HG02759 (cell line): ENCODE measurements around the gene LBX1.

Experiments used
- ATAC-seq: cut with Tn5 transposase; IDR thresholded peaks from one replicate; pipeline ENCODE4 v1.9.1; 2021; ENCODE audit warnings: mild to moderate bottlenecking, moderate library complexity; ENCODE audit not compliant: unreplicated experiment

LBX1 gene, protein sequence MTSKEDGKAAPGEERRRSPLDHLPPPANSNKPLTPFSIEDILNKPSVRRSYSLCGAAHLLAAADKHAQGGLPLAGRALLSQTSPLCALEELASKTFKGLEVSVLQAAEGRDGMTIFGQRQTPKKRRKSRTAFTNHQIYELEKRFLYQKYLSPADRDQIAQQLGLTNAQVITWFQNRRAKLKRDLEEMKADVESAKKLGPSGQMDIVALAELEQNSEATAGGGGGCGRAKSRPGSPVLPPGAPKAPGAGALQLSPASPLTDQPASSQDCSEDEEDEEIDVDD

DNA sequence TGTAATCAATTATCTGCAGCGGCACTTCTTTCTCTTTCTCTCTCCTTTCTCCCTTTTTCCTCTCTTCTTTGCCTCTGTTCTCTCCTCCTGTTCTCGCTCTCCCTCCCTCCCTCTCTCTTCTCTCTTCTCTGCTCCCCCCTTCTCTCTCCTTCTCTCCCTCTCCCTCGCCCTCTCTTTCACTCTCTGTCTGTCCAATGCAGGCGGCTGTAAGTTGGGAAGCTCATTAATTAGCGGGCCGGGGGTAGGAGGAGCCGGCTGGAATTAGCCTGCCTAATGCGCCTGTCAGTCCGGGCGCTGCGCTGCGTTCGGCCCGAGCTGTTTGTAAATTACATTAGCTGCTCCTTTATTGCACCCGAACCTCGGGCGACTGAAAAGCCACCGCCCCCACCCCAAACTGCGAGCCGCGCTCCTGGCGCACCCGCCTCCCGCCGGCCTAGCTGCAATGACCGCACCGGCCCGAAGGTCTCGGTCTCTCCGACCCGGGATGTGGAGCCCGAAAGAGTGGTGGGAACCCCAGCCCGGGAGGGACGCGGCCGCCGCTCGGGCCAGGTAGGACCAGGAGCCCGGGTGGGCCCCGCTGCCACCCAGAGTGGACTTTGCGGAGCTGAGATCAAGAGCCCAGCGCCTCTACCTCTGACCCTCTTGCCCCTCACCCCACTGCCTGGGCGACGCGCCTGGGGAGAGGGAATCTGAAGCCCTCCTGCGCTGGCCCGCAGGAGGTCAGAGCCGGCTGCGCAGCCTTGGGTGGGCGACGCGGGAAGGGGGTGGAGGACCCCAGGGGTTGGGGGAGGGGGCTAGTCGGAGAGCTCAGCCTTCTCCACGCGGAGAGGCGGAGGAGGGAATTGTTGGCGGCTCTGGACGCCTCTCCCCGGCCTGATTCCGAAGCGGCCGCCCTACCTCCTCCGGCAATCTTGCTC, at the start of gene LBX1:
Gene LBX1, minus strand, starts transcription at position 198 of the 917 bp plus-strand sequence. CDS start 648 bp downstream, outside the sequence.
- ATAC-seq: no peak

DNA sequence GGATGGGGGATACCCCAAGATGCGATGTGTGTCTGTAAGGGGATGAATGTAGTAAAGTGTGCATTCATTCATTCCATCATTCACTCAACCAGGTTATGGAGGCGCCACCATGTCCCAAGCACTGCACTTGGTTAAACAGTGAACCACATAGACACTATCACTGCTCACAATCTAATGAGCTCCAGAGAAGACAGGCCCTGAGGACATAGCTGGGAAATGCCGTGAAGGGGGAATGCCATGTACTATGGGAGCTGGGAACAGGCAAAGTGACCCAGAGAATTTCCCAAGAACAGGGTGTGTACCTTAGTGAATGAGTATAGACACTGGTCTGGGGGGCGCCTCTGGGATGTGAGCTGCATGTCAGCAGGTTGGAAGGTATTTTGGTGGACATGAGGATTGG, 44.5 kb upstream of the LBX1 start:
- ATAC-seq: no peak

DNA sequence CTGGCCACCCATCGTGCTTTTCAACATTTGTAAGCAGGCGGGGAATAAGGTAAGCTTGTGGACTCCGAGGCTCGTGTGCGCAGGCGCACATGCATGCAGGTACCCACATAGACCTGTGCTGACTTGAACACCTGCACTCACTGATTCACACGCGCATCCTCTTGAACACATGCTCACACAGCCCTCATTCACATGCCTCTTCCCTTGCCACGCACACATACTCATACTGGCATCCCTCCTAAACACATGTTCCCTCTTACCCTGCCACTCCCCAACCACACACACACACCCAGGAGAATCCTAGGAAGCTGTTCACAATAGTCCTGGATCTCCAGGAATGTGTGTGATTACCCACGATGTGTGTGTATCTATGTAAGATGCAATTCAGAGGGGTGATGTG, 44.1 kb upstream of the LBX1 start:
- no peak for ATAC-seq

DNA sequence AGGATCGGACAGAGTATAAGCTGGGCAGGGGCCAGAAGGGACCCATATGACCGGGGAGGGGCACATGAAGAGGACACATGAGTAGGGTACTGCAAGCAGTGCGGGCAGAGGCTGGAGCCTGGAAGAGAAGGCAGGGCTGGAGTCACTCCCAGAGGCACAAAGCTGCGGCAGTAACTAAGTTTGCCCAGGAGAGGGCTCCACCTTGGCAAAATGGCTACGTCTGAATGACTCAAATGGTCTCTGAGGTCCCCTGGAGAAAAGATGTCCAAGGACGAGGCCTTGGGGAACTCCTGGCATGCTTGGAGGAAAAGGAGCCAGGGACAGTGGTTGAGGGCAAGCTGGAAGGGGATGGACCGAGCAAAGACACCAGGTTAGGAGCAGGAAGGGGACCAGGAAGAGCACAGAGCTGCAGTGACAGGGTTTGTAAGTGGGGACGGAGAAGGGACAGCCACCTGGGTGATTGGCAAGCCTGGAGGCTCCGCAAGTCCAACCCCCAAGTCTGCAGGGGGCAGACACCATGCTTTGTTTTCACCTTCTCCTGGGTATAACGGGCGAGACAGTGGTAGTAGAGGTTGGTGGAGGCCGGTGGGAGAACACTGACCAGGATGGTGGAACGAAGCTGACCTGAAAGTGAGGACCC, 43.1 kb upstream of the LBX1 start:
- no peak for ATAC-seq

DNA sequence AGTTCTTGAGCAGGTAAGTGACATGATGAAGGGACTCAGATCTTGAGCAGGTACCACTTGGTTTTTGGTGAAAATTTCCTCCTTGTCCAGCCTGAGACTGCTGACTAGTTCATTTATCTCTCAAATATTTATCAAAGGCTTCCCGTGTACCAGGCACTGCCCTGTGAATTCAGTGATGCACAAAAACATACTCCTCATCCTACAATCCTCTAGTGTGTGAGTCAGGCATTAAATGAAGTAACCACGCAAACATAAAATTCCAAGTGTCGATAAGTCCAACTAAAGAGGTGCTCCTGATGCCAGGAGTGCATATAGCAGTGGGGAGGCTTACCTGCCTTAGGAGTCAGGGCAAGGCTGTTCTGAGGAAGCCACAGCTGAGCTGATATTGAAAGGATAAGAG, 41.5 kb upstream of the LBX1 start:
- ATAC-seq: no peak

DNA sequence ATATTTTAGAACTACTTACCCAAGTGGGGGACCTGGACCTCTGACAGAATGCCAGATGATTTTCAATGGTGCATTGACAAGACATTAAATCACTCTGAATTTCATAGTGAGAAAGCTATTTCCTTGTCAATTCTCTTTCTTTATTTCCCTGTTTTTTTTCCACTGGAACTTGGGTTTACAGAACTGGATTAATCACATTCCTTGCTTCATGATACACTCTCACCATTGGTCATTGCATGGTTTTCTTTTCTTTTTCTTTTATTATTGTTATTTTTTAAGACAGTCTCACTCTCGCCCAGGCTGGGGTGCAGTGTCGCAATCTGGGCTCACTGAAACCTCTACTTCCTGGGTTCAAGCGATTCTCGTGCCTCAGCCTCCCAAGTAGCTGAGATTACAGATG, 38.5 kb upstream of the LBX1 start:
- ATAC-seq: no peak

DNA sequence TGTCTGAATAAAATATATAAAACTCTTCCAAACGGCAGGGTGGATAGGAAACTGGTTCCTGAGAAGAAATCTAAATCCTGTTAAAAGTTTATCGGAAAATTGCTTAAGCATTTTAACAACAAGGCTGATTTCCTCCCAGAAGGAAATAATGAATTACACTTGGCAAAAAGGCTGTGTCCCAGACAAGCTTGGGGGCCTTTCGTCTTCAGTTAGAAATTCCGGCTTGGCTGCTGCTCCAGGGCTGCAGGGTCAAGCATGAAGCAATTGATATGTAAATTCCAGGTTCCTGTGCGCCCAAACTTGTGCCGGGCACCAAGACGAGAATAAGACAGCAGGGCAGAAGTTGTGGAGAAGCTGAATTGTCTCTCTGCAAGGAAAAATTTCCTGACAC, 38.0 kb upstream of the LBX1 start:
- ATAC-seq: no peak

DNA sequence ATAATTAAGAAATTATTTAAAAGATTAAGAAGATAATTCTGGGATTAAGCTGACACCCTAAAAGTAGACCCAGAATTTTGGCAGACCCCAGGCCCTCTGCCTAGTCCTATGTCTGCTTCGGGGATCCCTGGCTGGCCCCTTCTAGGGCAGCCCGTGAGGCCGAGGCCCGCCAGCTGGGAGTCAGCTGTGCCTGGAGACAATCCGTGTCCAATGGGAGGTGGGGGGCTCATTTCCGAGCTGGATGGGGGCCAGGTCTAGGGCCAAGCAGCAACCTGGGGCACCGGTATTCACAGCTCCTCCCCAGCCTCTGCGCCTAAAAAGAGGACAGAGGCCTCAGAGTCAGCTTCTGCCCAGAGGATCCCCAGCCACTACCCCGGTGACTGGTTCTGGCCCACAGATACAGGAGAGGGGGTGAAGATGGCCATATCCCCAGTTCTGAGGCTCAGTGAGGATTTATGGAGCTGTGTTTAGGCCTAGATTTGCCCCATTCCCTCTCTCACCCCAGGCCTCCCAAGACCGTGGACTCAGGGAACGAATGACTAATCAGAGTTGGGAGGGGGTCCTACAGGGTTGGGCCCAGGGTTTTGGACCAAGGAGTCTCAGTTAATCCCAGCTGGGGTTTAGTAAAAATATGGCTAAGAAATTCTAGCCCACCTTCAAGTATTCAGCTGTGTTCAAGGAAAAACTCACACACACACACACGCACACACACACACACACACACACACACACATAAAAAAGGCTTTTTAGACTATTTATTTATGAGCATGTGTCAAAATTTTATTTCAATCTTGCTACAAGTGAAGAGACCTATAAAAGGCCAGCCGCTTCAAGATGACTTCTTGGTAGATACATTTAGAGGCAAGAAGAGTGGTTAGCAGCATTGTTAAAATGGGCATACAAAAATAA, 37.4 kb upstream of the LBX1 start:
- no peak for ATAC-seq

DNA sequence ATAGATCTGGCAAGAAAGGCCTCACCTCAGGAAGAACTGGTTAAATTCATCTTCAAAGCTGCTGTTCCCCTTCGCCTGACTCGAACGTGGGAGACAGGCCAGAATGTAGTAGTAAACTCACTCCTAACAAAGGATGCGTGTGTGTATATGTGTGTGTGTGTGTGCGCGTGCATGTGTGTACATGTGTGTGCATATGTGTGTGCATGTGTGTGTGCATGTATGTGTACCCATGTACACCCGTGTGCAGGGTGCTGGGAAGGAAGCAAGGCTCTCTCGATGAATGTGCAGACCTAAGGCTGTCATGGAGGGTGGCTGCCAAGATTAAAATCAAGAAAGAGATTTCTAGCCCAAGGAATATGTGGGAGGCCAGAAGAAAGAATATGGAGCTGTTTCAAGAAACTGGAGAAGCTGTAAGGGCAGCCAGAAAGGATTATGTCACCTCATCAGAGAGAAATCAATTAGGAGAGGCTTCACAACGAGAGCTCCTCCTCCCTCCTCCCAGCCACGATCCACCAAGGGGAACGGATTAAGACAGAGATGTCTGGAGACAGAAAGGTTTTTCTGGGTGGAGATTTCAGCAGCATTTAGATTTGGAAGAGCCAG, 34.0 kb upstream of the LBX1 start:
- no peak for ATAC-seq

DNA sequence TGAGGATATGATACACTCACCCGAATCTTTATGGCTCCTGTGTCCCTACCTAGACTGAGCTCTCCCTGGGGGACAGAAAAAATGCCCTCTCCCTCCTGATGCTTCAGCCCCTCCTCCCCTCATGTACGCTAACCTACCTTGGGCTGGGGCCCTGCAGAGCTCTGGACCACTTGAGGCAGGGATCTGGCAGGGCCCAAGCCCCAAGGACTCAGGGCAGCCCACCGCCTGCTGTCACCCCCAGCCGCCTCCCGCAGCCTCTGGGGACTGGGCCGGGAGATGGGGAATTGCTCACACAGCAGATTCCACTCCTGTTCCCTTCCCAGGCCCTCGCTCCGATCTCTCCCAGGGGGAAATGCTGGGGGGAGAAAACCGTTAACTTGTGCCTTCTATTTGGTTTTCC, 32.9 kb upstream of the LBX1 start:
- ATAC-seq: no peak

DNA sequence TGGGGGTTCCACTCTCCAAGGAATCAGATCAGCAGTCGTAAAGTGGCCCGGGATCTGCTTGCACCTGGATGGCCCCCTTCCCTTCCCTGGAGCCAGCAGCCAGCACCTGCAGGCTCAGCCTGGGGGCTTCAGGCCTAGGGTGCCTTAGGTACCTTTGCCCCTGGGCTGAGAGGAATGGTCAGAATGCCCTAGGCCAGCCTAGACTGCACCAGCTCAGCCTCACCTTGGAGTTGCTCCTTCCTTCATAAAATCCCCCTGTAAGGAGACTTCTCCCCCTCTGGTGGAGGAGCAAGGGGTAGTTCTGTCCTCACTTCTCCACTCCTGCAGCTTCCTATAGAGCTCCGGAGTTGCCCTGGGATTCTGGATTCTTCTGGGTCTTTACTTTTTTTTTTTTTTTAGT, 32.4 kb upstream of the LBX1 start:
- no peak for ATAC-seq

DNA sequence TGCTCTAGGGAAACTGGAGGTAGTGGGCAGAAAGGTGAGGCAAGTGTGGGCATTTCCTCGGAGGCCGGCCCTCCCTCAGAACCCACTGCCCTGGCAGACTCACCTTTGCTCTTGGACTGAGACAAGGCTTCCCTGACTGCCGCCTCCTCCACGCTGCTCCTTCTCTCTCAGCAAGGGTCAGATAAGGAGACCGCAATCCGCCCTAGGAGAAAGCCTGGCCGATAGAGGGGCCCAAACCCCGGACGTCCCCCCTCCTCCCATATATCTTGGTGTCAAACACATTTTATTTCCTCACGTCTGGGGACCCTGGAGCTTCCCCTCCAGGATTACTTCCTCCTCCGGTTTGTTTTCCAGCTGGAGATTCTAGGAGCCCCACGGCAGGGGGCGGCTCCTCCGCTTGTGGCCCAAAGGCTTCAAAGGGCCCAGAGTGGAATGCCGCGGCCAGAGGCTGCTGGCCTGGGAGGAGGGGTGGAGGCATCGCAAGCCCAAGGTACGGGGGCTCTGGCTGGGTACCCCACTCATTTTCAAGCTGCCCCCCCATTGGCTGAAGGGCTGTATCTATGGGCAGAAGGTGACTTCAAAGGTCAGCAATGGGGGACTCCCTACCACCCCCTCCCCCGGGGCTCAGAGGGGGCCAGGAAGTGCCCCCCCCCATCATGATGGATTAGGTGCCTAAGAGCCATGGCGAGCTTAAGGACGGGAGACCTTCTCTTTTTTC, 31.7 kb upstream of the LBX1 start:
- no peak for ATAC-seq

DNA sequence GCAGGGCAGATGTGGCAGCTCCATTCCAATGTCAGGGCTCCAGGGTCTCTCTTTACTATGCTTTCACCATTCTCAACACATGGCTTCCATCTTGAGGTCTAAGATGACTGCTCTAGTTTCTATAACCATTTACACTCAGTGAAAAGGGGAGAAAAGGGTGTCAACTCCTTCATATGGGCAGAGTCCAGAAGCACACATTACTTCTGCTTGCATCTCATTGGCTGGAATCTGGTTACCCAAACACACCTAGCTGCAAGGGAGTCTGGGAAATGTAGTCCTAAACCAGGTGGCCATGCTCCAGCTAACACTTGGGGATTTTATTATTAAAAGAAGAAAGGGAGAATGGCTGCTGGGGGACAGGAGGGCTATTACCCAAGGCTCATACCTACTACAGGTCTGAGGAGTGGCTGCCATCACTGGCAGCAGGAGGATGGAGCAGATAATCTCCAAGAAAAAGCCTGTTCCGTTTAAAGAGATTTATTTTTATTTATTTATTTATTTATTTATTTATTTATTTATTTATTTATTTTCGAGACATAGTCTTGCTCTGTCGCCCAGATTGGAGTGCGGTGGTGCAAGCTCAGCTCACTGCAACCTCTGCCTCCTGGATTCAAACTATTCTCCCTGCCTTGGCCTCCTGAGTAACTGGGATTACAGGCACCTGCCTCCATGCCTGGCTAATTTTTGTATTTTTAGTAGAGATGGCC, 29.1 kb upstream of the LBX1 start:
- ATAC-seq: no peak

DNA sequence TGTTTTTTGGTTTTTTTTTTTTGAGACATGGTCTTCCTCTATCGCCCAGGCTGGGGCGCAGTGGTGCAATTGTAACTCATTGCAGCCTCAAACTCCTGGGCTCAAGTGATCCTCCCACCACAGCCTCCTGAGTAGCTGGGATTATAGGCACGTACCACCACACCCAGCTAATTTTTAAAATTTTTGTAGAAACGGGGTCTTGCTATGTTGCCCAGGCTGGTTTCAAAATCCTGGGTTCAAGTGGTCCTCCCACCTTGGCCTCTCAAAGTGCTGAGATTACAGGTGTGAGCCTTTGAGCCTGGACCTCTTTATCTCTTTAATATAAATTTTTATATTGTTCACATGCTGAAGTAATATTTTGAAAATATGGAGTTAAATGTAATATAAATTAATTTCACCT, 28.2 kb upstream of the LBX1 start:
- ATAC-seq: no peak

DNA sequence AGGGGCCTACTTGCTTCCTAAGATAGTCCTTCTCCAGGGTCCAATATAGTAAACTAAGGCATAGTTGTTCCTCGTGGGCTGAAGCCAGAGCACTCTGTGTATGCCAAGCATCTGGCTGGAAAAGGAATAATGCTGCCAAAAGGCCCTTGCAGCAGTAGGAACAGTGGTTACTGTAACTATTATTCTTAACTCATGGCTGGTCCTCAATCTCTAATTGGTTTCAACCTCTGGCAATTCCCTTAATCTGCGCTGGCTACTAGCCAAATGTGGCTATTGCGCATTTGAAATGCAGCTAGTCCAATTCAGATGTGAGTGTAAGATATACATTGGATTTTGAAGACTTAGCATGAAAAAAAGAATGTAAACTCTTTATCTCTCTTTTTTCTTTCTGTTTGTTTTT, 27.8 kb upstream of the LBX1 start:
- ATAC-seq: no peak

DNA sequence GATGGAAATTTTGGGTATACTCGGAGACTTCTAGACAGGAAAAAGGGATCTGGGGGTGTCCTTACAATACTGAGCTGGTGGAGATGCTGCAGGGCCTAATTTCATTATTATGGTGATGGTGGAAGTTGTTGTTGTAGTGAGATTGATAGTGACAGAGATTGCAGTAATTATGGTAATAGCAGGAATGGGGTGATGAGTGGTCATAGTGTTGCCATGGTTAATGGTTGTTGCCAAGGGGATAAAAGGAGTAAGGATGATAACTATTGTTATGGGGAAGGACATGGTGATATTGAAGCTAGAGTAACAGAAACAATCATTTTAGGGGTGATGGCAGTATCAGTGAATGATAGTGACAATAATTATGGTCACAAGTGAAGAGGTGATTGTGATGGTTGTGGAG, 27.1 kb upstream of the LBX1 start:
- ATAC-seq: no peak

DNA sequence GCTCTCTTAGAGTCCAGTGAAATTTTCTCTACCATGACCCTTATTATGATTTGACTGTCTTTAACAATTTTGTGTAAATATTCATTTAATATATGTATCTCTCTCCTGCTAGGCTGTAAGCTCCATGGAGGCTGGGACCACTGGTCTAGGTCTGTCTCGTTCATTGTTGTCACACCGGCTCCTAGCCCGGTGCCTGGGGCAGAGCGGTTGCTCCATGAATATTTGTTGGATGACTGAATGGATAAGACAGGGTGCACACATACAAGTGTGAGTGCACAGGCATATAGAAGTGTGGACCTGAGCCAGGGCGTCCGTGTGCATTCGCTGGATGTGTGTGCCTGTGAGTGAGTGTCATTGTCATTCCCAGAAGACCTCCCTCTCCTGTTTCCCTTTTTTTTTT, 20.9 kb upstream of the LBX1 start:
- no peak for ATAC-seq

DNA sequence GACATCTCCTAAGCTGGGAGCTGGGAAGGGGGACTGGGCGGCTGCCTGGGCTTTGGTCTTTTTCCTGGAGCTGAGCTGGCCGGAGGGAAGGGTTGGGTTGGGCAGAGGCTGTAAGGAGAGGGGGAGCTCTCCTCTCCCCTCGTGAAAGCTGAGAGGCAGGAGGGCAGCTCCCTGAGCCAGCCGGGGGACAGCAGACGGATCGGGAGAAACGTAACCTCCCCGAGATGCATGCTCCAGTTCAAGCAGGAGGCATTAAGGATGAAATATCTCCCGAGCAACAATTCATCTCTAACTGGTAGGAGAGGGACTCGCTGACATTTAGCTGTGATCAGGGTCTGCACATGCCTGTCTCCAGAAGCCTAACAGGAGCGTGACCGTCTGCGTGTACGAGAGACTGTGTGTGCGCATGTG, 19.9 kb upstream of the LBX1 start:
- no peak for ATAC-seq

DNA sequence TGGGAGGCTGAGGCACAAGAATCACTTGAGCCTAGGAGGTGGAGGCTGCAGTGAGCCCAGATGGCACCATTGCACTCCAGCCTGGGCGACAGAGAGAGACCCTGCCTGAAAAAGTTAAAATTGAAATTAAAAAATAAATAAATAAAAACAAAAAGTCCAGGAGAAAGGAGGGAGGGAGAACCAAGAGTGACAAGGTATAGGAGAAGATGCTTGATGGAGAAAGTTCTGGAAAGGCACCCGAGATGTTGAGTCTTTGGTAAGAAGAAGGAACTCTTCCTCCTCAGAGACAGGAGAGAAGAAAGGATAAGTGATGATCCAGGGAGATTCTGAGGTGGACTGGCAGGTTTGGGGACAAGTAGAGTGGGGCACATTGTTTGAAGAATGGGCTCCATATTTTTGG, 17.4 kb upstream of the LBX1 start:
- no peak for ATAC-seq
